HL-60 (cell line): ENCODE results near the gene MRPL42.

Source experiments
- CTCF ChIP-seq: IDR thresholded peaks from one replicate; pipeline ENCODE4 v1.5.1; 2011; ENCODE audit warnings: low read length, control low read depth, inconsistent platforms; ENCODE audit not compliant: insufficient read depth
- GABPA ChIP-seq: IDR thresholded peaks from 2 replicates; pipeline ENCODE4 v1.6.1; 2012; ENCODE audit warnings: low read depth
- POLR2AphosphoS5 ChIP-seq: IDR thresholded peaks from 2 replicates; pipeline ENCODE4 v1.6.1; 2012; ENCODE audit warnings: low read depth
- SPI1 ChIP-seq: IDR thresholded peaks from 2 replicates; pipeline ENCODE4 v1.6.1; 2012; ENCODE audit warnings: low read depth, mild to moderate bottlenecking, borderline replicate concordance

DNA sequence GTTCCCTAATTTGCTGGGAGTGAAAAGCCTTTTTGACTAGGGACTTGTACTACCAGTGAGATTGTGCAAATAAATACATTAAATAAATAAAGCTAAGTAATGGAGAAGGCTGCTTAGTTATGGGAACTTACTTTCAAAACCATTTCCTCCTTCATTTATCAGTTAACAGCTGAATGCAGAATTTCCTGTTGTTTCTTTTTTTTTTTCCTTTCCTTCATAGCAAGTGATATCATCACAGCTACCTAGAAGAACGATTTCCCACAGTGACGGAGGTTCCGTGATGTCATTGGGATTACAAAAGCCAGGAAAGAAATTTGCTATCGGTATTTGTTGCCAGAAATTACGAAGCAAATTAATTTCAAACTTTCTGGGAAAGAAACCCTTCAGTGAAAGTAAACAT, 63.0 kb downstream of the MRPL42 start:
- TF ChIP-seq CTCF (no peak), SPI1 (no peak), POLR2AphosphoS5 (no peak), GABPA (no peak)
